ENCODE data around the gene NPIPA5.
"Not testable (repeated sequence)": the region's sequence is repeated elsewhere in the genome, so short reads cannot be mapped to it uniquely, and the experiment has no call there.

The NPIPA5 gene

GRCh38 chr16:15378194-15378593 is at the start of gene NPIPA5:
Gene NPIPA5, minus strand, starts transcription at chr16:15378294. Its CDS starts 0 bp downstream, at chr16:15378294.
- not testable (repeated sequence) for DNase-seq (ENCODE audit: low read depth)

GRCh38 chr16:15427648-15428239 is 49.6 kb upstream of the NPIPA5 start:
- DNase-seq (ENCODE audit: low read depth), result peak; percentile 91

- no peak for DNase-seq (ENCODE audit: low read depth)
These were observed 48.7 kb upstream of the NPIPA5 start for GRCh38 chr16:15426796-15427195.

GRCh38 chr16:15425861-15426260 is 47.8 kb upstream of the NPIPA5 start:
- no peak for DNase-seq (ENCODE audit: low read depth)

- DNase-seq (ENCODE audit: low read depth), result no peak
These were observed 44.1 kb upstream of the NPIPA5 start for GRCh38 chr16:15422222-15422621.

GRCh38 chr16:15421696-15422095 is 43.6 kb upstream of the NPIPA5 start:
- not testable (repeated sequence) for DNase-seq (ENCODE audit: low read depth)

GRCh38 chr16:15418206-15418605 is 40.1 kb upstream of the NPIPA5 start:
- DNase-seq (ENCODE audit: low read depth), result no peak

- no peak for DNase-seq (ENCODE audit: low read depth)
These were observed 39.1 kb upstream of the NPIPA5 start for GRCh38 chr16:15417197-15417596.

GRCh38 chr16:15415511-15415985 is 37.5 kb upstream of the NPIPA5 start:
- peak; percentile 67 for DNase-seq (ENCODE audit: low read depth)

GRCh38 chr16:15409476-15409875 is 31.4 kb upstream of the NPIPA5 start:
- DNase-seq (ENCODE audit: low read depth), result not testable (repeated sequence)

GRCh38 chr16:15407756-15408155 is 29.7 kb upstream of the NPIPA5 start:
- DNase-seq (ENCODE audit: low read depth), result not testable (repeated sequence)

- DNase-seq (ENCODE audit: low read depth), result peak; percentile 27
These were observed 26.7 kb upstream of the NPIPA5 start for GRCh38 chr16:15404792-15405191.

GRCh38 chr16:15404091-15404490 is 26.0 kb upstream of the NPIPA5 start:
- not testable (repeated sequence) for DNase-seq (ENCODE audit: low read depth)

GRCh38 chr16:15403392-15403995 is 25.4 kb upstream of the NPIPA5 start:
- peak; percentile 8 for DNase-seq (ENCODE audit: low read depth)

- DNase-seq (ENCODE audit: low read depth), result no peak
These were observed 23.9 kb upstream of the NPIPA5 start for GRCh38 chr16:15401972-15402371.

- not testable (repeated sequence) for DNase-seq (ENCODE audit: low read depth)
These were observed 22.2 kb upstream of the NPIPA5 start for GRCh38 chr16:15400314-15400713.

GRCh38 chr16:15399317-15399716 is 21.2 kb upstream of the NPIPA5 start:
- DNase-seq (ENCODE audit: low read depth), result no peak

GRCh38 chr16:15398618-15399316 is 20.7 kb upstream of the NPIPA5 start:
- DNase-seq (ENCODE audit: low read depth), result no peak

GRCh38 chr16:15396948-15397594 is 19.0 kb upstream of the NPIPA5 start:
- no peak for DNase-seq (ENCODE audit: low read depth)

- DNase-seq (ENCODE audit: low read depth), result not testable (repeated sequence)
These were observed 18.4 kb upstream of the NPIPA5 start for GRCh38 chr16:15396509-15396829.

GRCh38 chr16:15395631-15396508 is 17.8 kb upstream of the NPIPA5 start, which contains the start of gene MPV17L:
Gene MPV17L, plus strand, starts transcription at chr16:15395754. Its CDS starts 144 bp downstream, at chr16:15395898.
- not testable (repeated sequence) for DNase-seq (ENCODE audit: low read depth)

GRCh38 chr16:15393025-15393424 is 14.9 kb upstream of the NPIPA5 start:
- not testable (repeated sequence) for DNase-seq (ENCODE audit: low read depth)

Data from iris pigment epithelial cell (primary cell).